Transverse colon (tissue), 4 donors: ENCODE results near the gene VWCE. TPM values are rescaled to one million over a fixed set of nuclear protein-coding genes. Genes with fewer than 3 reads are reported as not detected.

Source experiments
- DNase-seq: peaks from one replicate; pipeline ENCODE4 v3.0.0-alpha.2; 2019
- H3K27ac ChIP-seq, 4 donors: fragments of 200-600 bp; sonication (generic); 2 replicates each; pipeline ENCODE4 v1.5.1; 2016 to 2018; ENCODE audit warnings: inconsistent platforms in 4 of 4
- H3K27me3 ChIP-seq: fragments of 200-600 bp; sonication (generic); 2 replicates; pipeline ENCODE4 v1.5.1; 2017; ENCODE audit warnings: inconsistent platforms
- H3K36me3 ChIP-seq, 4 donors: fragments of 200-600 bp; sonication (generic); 2 replicates each; pipeline ENCODE4 v1.5.1; 2017 to 2019; ENCODE audit warnings: inconsistent platforms in 4 of 4
- H3K4me1 ChIP-seq, 4 donors: fragments of 200-600 bp; sonication (generic); 2 replicates each; pipeline ENCODE4 v1.5.1; 2017 to 2020; ENCODE audit warnings: inconsistent platforms in 4 of 4
- H3K4me3 ChIP-seq, 4 donors: fragments of 200-600 bp; sonication (generic); 1 replicate in 1 of 4; 2 replicates in 3 of 4; pipeline versions ENCODE4 v1.5.1 to v1.6.1; 2017 to 2019; ENCODE audit warnings: inconsistent platforms in 4 of 4
- H3K9me3 ChIP-seq, 2 donors: fragments of 200-600 bp; sonication (generic); 2 replicates each; pipeline ENCODE4 v1.5.1; 2017 to 2019; ENCODE audit warnings: inconsistent platforms in 2 of 2
- EP300 ChIP-seq: sonication (generic); formaldehyde crosslinking; IDR thresholded peaks from one replicate; pipeline ENCODE4 v1.6.1; 2017; ENCODE audit warnings: antibody characterized with exemption, low read depth
- POLR2A ChIP-seq: fragments of 450-650 bp; IDR thresholded peaks from one replicate; pipeline ENCODE4 v1.6.1; 2016; ENCODE audit warnings: antibody characterized with exemption, mild to moderate bottlenecking, moderate library complexity
- POLR2AphosphoS5 ChIP-seq, 3 donors: sonication (generic); formaldehyde crosslinking; IDR thresholded peaks; one replicate each; pipeline ENCODE4 v1.6.1; 2016; ENCODE audit warnings: antibody characterized with exemption in 3 of 3
- WGBS, 2 donors: methylation state at CpG; one replicate each; pipeline ENCODE4 v1.1.5; 2018; ENCODE audit warnings: low coverage in 1 of 2; 5-methylcytosine and 5-hydroxymethylcytosine counted together
- in situ Hi-C, 4 donors: fragments of 200-750 bp; cut with MboI; loops; one replicate each; pipeline versions ENCODE4 v1.15.0 to v1.15.1; 2017; ENCODE audit warnings: low sequenced_read_pairs in 3 of 4, low pct_ligation_motif_present in 1 of 4, low pct_unique_long_range_greater_than_20kb in 1 of 4
- intact Hi-C: fragments of 100-400 bp; cut with DNase I; formaldehyde crosslinking; loops from one replicate; pipeline ENCODE4 v1.15.1; 2023; ENCODE audit warnings: low total_unique reads
- total RNA-seq, 4 donors: library from RNA; depleted of rRNA; stranded (reverse); fragments of >200 nt; gene quantifications; one replicate each; pipeline ENCODE4 v1.1.0, GENCODE V29; 2016
- TF ChIP-seq, protein P1 (sequence below), 5 experiments: fragments of 200-600 bp in 3 of 5; fragments of 450-650 bp in 2 of 5; sonication (generic) in 3 of 5; IDR thresholded peaks; 1 replicate in 2 of 5; 2 replicates in 3 of 5; pipeline ENCODE4 v1.5.1; 2016 to 2017; ENCODE audit warnings: antibody characterized with exemption in 5 of 5, inconsistent platforms in 3 of 5, mild to moderate bottlenecking in 2 of 5, moderate library complexity in 1 of 5

VWCE gene
- total RNA-seq, 4 donors from 2014 or later, result 0.16 to 2.2 (median 0.41) TPM; not detected in 1

DNA sequence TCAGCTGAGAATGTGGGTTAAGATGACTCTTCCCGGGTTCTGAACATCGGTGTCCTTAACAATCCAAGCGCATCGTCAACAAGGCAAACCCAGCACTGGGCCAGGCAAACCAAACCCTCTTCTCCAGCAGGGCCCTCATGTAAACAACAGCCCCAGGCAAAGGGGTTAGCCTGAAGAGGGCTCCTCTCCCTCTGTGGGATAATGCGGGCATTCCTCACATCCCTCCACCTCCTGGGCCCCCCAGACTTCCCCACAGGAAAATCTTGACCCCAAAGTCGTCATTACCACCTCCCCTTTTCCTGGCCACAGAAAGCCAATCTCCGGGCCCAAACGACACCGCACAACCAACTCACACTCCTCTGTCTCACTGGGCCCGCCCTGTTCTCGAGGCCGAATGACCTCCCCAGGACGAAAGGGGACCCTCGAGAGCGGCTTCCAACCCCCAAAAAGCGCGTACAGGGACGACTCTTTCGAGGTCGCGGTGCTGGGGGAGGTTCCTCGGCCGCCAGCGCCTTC lies 37.2 kb upstream of the VWCE start:
- in situ Hi-C loops, result loop anchor here in 2 of 4 donors (10.0 to 25.0 kb wide), 2 partner anchors 52 to 495 kb away; partner anchors contain the start of gene CCDC86 (in 1 of the 2)

DNA sequence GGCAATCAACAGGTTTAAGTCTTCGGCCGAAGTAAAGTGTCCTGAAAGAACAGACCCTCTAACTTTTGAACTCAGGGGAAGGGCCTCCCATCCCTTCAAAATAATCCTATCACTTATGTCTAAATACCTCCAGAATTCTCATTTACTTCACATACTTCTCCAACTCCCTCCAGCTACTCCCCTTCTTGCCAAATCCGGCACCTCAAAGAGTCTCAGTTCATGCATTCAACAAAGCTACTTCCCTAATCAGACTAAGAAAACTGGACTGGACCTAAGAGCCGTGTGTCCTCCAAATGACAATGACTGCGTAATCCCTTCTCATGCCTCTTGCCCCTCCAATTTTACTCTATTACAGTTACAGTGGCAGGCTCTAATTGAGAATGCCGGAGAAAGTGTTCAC lies 36.5 kb upstream of the VWCE start:
- 57 to 68% methylated on average over 4 to 6 of the region's 6 CpGs for WGBS, 2 donors
- no peaks in the 10 kb centered on the region for H3K9me3 ChIP-seq
- peak overlapping the region in 2 of 4 donors; percentile 98 to 99 for H3K4me3 ChIP-seq
- no peak for DNase-seq
- peaks cover 0 to 20% (median 7%) of the 10 kb centered on the region in 4 donors for H3K36me3 ChIP-seq
- intact Hi-C loops (no loop called here), in situ Hi-C loops (loop anchor here in 2 of 4 donors (10.0 to 25.0 kb wide), 2 partner anchors 53 to 494 kb away; partner anchors contain the start of gene CCDC86 (in 1 of the 2))
- peak overlapping the region in 2 of 4 donors; percentile 95 to 96 for H3K27ac ChIP-seq
- H3K4me1 ChIP-seq, result peaks cover 16 to 40% (median 25%) of the 10 kb centered on the region in 4 donors
- no peaks in the 10 kb centered on the region for H3K27me3 ChIP-seq
- TF ChIP-seq POLR2A (no peak), POLR2AphosphoS5 (IDR thresholded peaks at IDR 0.05) (no peak)

More for the DNA sequence above, 37.2 kb upstream of the VWCE start:
- H3K27ac ChIP-seq, result peak overlapping the region; percentile 91 to 97 (median 96)
- no peak for DNase-seq
- WGBS, 2 donors, result 0 to 1% methylated on average over 3 to 21 of the region's 24 CpGs
- TF ChIP-seq EP300, result no peak
- TF ChIP-seq POLR2A, result no peak
- no peak for TF ChIP-seq POLR2AphosphoS5 (IDR thresholded peaks at IDR 0.05)
- TF ChIP-seq, protein P1, sequence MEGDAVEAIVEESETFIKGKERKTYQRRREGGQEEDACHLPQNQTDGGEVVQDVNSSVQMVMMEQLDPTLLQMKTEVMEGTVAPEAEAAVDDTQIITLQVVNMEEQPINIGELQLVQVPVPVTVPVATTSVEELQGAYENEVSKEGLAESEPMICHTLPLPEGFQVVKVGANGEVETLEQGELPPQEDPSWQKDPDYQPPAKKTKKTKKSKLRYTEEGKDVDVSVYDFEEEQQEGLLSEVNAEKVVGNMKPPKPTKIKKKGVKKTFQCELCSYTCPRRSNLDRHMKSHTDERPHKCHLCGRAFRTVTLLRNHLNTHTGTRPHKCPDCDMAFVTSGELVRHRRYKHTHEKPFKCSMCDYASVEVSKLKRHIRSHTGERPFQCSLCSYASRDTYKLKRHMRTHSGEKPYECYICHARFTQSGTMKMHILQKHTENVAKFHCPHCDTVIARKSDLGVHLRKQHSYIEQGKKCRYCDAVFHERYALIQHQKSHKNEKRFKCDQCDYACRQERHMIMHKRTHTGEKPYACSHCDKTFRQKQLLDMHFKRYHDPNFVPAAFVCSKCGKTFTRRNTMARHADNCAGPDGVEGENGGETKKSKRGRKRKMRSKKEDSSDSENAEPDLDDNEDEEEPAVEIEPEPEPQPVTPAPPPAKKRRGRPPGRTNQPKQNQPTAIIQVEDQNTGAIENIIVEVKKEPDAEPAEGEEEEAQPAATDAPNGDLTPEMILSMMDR (IDR thresholded peaks at IDR 0.05), result no peak
- H3K27me3 ChIP-seq, result no peaks in the 10 kb centered on the region
- H3K4me1 ChIP-seq, result peaks cover 16 to 40% (median 25%) of the 10 kb centered on the region in 4 donors
- peak overlapping the region; percentile 76 to 99 (median 97) for H3K4me3 ChIP-seq
- H3K9me3 ChIP-seq, result no peaks in the 10 kb centered on the region
- intact Hi-C loops, result no loop called here
- H3K36me3 ChIP-seq, result peaks cover 0 to 18% (median 5%) of the 10 kb centered on the region in 4 donors

DNA sequence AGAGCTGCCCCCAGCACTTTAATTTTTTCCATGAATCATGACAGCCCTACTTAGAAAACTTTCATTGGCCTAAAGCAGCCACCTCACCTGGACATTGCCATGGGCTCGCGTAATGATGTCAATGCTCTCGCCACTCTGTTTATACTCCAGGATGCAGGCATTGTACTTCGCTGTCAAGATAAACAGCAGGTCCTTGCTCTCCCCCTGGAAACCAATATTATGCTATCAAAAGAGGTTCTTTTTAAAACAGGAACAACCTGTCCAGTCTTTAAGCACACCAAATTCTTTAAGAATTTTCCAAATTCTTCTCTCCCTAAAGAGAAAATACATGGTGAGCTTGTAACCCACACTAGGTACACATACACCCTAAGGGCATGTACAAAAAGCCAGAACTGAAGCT lies 34.8 kb upstream of the VWCE start:
- H3K4me1 ChIP-seq, result peaks cover 16 to 27% (median 21%) of the 10 kb centered on the region in 4 donors
- intact Hi-C loops (no loop called here), in situ Hi-C loops (loop anchor here in 2 of 4 donors (10.0 to 25.0 kb wide), 2 partner anchors 55 to 493 kb away; partner anchors contain the start of gene CCDC86 (in 1 of the 2))
- peaks cover 0 to 37% (median 16%) of the 10 kb centered on the region in 4 donors for H3K36me3 ChIP-seq
- H3K27ac ChIP-seq, result no peak overlapping the region
- no peak for TF ChIP-seq POLR2AphosphoS5 (IDR thresholded peaks at IDR 0.05)
- TF ChIP-seq, protein P1 (IDR thresholded peaks at IDR 0.05), result no peak
- TF ChIP-seq POLR2A, result no peak
- no peak for TF ChIP-seq EP300
- WGBS, 2 donors, result 95 to 100% methylated on average over 2 to 4 of the region's 4 CpGs
- no peak overlapping the region for H3K4me3 ChIP-seq
- H3K27me3 ChIP-seq, result no peaks in the 10 kb centered on the region
- no peak for DNase-seq
- no peaks in the 10 kb centered on the region for H3K9me3 ChIP-seq

DNA sequence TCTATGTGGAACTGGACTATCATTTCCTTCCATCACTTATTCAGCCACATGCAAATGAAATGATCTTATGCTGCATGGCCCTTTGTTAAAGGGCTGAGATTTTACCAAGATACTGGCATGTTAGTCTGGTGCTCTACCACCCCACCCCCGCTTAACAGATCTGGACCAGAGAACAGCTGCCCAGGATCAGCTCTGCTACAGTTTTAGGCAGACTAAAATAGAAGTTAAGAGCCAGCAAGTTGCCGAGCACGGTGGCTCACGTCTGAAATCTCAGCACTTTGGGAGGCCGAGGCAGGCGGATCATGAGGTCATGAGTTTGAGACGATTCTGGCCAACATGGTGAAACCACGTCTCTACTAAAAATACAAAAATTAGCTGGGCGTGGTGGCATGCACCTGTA lies 33.2 kb upstream of the VWCE start:
- peaks cover 0 to 52% (median 24%) of the 10 kb centered on the region in 4 donors for H3K36me3 ChIP-seq
- WGBS, 2 donors, result 89 to 100% methylated on average over 1 to 9 of the region's 9 CpGs

More for the DNA sequence above, 33.2 kb upstream of the VWCE start:
- no peak overlapping the region for H3K4me3 ChIP-seq
- intact Hi-C loops, result no loop called here
- H3K27ac ChIP-seq, result no peak overlapping the region
- no peaks in the 10 kb centered on the region for H3K27me3 ChIP-seq
- in situ Hi-C loops, result loop anchor here in 1 of 4 donors (25.0 kb wide), 1 partner anchor 491 kb away; the partner anchor contains the start of gene CCDC86
- DNase-seq, result no peak
- peaks cover 11 to 19% (median 14%) of the 10 kb centered on the region in 4 donors for H3K4me1 ChIP-seq
- TF ChIP-seq, protein P1 (IDR thresholded peaks at IDR 0.05), result no peak
- no peak for TF ChIP-seq POLR2A
- no peak for TF ChIP-seq EP300
- no peak for TF ChIP-seq POLR2AphosphoS5 (IDR thresholded peaks at IDR 0.05)
- no peaks in the 10 kb centered on the region for H3K9me3 ChIP-seq
